ENCODE results near the gene INPP5D.

DNA sequence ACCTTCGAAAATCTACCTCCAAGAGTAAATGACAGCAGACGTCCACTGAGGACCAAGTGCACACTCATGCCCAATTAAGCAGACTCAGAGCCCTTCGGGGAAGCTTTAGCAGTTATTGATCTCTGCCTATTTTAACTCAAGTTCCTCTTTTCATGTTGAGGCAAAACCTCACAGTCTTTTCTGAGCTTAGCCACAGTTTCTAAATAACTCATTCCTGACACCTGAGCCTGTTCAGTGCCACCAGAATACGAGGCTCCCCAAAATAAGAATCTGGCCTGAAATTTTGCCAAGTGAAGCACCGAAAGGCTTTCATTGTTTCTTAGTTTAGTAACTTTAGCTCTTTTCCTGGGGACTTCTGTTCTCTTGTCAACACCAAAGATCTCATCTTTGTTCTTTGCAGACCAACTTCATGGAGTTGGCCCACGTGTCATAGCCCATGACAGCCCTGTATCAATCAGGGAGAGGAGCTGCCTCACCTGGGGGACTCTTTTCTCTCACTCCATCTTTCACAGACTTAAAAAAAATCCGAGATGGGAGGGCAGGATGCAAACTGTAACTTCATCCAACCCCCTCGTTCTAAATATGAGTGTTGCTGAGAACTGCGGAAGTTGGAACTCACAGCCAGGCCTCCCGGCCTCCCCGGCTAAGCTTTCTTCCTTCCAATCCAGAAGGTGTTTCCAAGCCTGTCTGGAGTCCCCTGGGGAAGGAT lies 22.2 kb downstream of the INPP5D start:
- TF ChIP-seq, protein P1, sequence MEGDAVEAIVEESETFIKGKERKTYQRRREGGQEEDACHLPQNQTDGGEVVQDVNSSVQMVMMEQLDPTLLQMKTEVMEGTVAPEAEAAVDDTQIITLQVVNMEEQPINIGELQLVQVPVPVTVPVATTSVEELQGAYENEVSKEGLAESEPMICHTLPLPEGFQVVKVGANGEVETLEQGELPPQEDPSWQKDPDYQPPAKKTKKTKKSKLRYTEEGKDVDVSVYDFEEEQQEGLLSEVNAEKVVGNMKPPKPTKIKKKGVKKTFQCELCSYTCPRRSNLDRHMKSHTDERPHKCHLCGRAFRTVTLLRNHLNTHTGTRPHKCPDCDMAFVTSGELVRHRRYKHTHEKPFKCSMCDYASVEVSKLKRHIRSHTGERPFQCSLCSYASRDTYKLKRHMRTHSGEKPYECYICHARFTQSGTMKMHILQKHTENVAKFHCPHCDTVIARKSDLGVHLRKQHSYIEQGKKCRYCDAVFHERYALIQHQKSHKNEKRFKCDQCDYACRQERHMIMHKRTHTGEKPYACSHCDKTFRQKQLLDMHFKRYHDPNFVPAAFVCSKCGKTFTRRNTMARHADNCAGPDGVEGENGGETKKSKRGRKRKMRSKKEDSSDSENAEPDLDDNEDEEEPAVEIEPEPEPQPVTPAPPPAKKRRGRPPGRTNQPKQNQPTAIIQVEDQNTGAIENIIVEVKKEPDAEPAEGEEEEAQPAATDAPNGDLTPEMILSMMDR (IDR thresholded peaks at IDR 0.05): no peak
- TF ChIP-seq POLR2A (IDR thresholded peaks at IDR 0.05): no peak
